C4-2B (cell line): Measurements from ENCODE around the gene DNAJA3.

ENCODE experiments used
- ZFX ChIP-seq: fragments of 450-650 bp; IDR thresholded peaks from 2 replicates; pipeline ENCODE4 v1.6.1; 2017
- TF ChIP-seq, protein P1 (sequence below): fragments of 450-650 bp; conservative IDR thresholded peaks from 2 replicates; pipeline ENCODE4 v1.5.1; 2017; ENCODE audit warnings: mild to moderate bottlenecking

DNA sequence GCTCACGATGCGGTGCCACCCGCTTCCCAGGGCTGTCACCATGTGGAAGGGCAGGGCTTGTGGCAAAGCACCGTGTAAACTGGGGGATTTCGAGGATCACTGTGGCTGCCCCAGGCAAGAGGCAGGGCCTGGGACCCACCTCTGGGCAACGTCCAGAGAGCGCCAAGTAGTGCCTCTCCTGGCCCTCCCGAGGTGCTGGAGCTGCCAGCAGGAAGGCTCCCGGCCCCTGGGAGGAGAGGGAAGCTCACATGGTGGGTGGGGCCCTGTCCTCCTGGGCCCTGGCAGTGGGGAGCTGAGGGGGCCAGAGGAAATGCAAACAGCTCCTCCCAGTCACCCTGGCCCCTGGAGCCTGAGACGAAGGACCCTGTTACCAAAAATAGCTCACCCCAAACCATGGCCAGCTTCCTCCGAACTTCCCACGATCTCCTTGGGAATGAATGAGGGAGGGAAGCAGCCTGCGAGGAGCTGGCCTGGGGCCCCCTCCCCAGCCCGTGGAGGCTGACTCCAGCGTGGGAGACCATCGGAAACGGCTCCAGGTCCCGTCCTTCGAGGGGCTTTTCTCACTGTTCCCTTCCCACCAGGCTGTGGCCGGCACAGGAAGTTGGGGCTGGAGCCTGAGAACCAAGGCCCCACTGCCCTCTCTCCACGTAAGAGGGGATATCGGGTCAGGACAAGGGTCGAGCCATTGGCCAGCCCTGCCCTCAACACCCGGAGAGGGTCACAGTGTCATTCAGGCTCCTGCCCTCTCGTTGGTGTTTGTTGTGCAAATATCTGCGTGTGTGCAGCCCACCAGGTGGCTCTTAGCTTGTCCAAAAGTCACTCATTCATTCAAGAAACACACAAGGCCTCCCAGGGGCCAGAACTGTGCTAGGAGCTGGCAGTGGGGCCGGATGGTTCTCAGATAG lies 36.4 kb upstream of the DNAJA3 start:
- TF ChIP-seq, protein P1, sequence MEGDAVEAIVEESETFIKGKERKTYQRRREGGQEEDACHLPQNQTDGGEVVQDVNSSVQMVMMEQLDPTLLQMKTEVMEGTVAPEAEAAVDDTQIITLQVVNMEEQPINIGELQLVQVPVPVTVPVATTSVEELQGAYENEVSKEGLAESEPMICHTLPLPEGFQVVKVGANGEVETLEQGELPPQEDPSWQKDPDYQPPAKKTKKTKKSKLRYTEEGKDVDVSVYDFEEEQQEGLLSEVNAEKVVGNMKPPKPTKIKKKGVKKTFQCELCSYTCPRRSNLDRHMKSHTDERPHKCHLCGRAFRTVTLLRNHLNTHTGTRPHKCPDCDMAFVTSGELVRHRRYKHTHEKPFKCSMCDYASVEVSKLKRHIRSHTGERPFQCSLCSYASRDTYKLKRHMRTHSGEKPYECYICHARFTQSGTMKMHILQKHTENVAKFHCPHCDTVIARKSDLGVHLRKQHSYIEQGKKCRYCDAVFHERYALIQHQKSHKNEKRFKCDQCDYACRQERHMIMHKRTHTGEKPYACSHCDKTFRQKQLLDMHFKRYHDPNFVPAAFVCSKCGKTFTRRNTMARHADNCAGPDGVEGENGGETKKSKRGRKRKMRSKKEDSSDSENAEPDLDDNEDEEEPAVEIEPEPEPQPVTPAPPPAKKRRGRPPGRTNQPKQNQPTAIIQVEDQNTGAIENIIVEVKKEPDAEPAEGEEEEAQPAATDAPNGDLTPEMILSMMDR: no peak
- no peak for TF ChIP-seq ZFX
